Medulla oblongata (tissue), 1 donor: Measurements from ENCODE around the gene MMS22L.

Source experiments
- DNase-seq: peaks from one replicate; pipeline ENCODE4 v3.0.0-alpha.2; 2015; ENCODE audit errors: extremely low spot score

MMS22L gene

GRCh38 chr6:97147421-97147820, 135.6 kb downstream of the MMS22L start:
- no peak for DNase-seq

GRCh38 chr6:97145691-97146090, 137.3 kb downstream of the MMS22L start:
- DNase-seq = no peak

- DNase-seq = no peak
Measured at GRCh38 chr6:97141756-97142155, 141.3 kb downstream of the MMS22L start.

GRCh38 chr6:97138581-97138980, 144.4 kb downstream of the MMS22L start:
- no peak for DNase-seq

- no peak for DNase-seq
Measured at GRCh38 chr6:97136626-97137358, 146.2 kb downstream of the MMS22L start.

- peak; percentile 83 for DNase-seq
Measured at GRCh38 chr6:97133067-97133466, 149.9 kb downstream of the MMS22L start.

- DNase-seq = no peak
Measured at GRCh38 chr6:97129106-97129505, 153.9 kb downstream of the MMS22L start.

- no peak for DNase-seq
Measured at GRCh38 chr6:97128507-97128906, 154.5 kb downstream of the MMS22L start.

GRCh38 chr6:97123652-97124051, 159.4 kb downstream of the MMS22L start:
- DNase-seq = no peak

GRCh38 chr6:97123112-97123511, 159.9 kb downstream of the MMS22L start:
- DNase-seq = peak; percentile 15

- DNase-seq = no peak
Measured at GRCh38 chr6:97120511-97120910, 162.5 kb downstream of the MMS22L start.

GRCh38 chr6:97114645-97115044, 168.4 kb downstream of the MMS22L start:
- DNase-seq = no peak

GRCh38 chr6:97113170-97113569, 169.8 kb downstream of the MMS22L start:
- DNase-seq = no peak

- DNase-seq = no peak
Measured at GRCh38 chr6:97111243-97111642, 171.8 kb downstream of the MMS22L start.

- no peak for DNase-seq
Measured at GRCh38 chr6:97110626-97111025, 172.4 kb downstream of the MMS22L start.

- no peak for DNase-seq
Measured at GRCh38 chr6:97110149-97110548, 172.9 kb downstream of the MMS22L start.

- no peak for DNase-seq
Measured at GRCh38 chr6:97109444-97109843, 173.6 kb downstream of the MMS22L start.

- DNase-seq = peak; percentile 53
Measured at GRCh38 chr6:97102145-97102790, 180.7 kb downstream of the MMS22L start.

GRCh38 chr6:97100696-97101095, 182.3 kb downstream of the MMS22L start:
- DNase-seq = no peak

GRCh38 chr6:97097068-97098047, 185.7 kb downstream of the MMS22L start:
- DNase-seq = peak; percentile 54

- DNase-seq = no peak
Measured at GRCh38 chr6:97095311-97095850, 187.6 kb downstream of the MMS22L start.

- DNase-seq = no peak
Measured at GRCh38 chr6:97094376-97094775, 188.6 kb downstream of the MMS22L start.
